Skeletal muscle satellite cell (primary cell): Measurements from ENCODE around the gene SLC2A10.

Experiments used
- H3K27me3 ChIP-seq: 2 replicates; pipeline ENCODE4 v1.7.0; 2013; ENCODE audit warnings: low read length; ENCODE audit not compliant: control insufficient read depth, insufficient read depth
- H3K36me3 ChIP-seq: 2 replicates; pipeline ENCODE4 v1.7.0; 2013; ENCODE audit warnings: mild to moderate bottlenecking, control low read depth, low read length; ENCODE audit not compliant: insufficient read depth
- H3K4me1 ChIP-seq: 2 replicates; pipeline ENCODE4 v1.7.0; 2013; ENCODE audit warnings: low read length; ENCODE audit not compliant: control insufficient read depth, insufficient read depth
- H3K4me2 ChIP-seq: 2 replicates; pipeline ENCODE4 v1.7.0; 2013; ENCODE audit warnings: mild to moderate bottlenecking, low read length
- H3K4me3 ChIP-seq: 2 replicates; pipeline ENCODE4 v1.7.0; 2013; ENCODE audit warnings: low read length
- H3K9ac ChIP-seq: 2 replicates; pipeline ENCODE4 v1.7.0; 2013; ENCODE audit warnings: mild to moderate bottlenecking, low read depth, low read length, moderate library complexity
- H3K9me3 ChIP-seq: replicated peaks from 2 replicates; pipeline ENCODE4 v1.7.0; 2013; ENCODE audit warnings: mild to moderate bottlenecking, control low read depth, low read length

SLC2A10 gene

DNA sequence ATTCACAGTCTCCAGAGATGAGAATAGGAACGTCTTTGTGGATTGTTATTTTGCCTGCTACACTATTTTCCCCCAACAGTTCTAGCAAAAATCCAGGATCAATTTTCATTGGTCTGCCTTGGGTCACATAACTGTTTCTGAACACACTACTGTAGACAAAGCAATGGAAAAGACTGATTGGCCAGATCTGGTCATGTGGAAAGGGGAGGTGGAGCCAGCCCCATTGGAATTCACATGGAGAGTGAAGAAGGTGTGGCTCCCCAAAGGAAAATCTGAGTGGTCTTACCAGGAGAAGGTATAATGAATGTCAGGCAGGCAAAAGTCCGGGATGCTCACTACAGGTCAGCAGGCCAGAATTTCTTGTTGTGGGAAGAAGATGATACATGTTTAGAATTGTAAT lies 10.7 kb upstream of the SLC2A10 start:
- H3K36me3 ChIP-seq, result no peaks in the 10 kb centered on the region
- H3K9me3 ChIP-seq, result no peaks in the 10 kb centered on the region
- H3K4me2 ChIP-seq, result no peak overlapping the region
- peaks cover 5% of the 10 kb centered on the region for H3K27me3 ChIP-seq
- H3K4me1 ChIP-seq, result no peaks in the 10 kb centered on the region
- H3K4me3 ChIP-seq, result no peak overlapping the region
- H3K9ac ChIP-seq, result no peak overlapping the region

DNA sequence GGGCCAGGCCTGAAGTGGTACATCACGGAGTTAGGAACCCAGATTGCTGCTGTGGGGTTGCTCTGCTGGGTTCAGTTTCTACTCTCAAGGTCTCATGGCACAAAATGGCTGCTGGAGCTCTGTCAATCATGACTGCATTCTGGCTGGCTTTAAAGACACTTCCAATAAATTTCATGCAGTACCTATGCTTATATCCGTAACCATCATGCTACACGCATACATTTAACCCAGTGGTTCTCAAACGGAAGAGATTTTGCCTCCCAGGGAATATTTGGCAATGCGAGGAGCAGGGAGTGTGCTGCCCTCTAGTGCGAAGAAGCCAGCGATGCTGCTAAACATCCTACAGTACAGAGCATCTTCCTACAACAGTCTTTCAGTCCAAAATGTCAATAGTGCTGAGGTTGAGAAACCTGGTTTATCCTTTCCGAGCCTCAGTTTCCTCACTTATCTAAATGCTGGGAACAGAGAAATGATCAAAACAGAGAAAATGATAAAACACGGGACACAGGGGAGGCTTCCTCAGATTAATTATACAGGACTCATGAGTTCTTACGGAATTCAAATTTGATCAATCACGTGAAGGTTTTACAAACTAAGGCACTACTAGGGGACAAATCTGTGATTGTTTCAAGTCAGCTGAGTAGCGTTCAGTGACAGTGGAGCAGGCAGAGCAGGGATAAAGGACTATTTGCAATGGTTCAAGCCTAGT lies 9.6 kb upstream of the SLC2A10 start:
- H3K4me1 ChIP-seq, result no peaks in the 10 kb centered on the region
- peaks cover 6% of the 10 kb centered on the region for H3K27me3 ChIP-seq
- H3K9me3 ChIP-seq, result no peaks in the 10 kb centered on the region
- no peaks in the 10 kb centered on the region for H3K36me3 ChIP-seq
- H3K4me2 ChIP-seq, result no peak overlapping the region
- no peak overlapping the region for H3K4me3 ChIP-seq
- H3K9ac ChIP-seq, result no peak overlapping the region

DNA sequence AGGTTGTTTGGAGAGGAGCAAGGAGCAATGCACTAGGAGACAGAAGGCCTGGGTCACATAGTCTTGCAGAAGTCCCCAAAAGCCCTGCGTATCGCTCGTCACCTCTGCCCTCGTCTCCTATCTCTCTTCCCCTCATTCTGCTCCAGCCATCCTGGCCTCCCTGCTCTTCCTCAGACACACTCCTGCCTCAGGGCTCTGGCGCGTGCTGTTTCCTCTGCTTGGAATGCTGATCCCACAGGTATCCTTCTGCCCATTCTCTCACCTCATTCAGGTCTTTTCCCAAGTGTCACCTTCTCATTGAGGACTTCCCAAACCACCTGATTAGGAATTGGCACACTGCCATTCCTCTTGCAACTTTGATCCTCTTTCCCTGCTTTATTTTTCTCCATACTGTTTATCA lies 9.0 kb upstream of the SLC2A10 start:
- H3K4me1 ChIP-seq, result no peaks in the 10 kb centered on the region
- H3K9ac ChIP-seq, result no peak overlapping the region
- H3K4me2 ChIP-seq, result no peak overlapping the region
- peaks cover 11% of the 10 kb centered on the region for H3K27me3 ChIP-seq
- H3K9me3 ChIP-seq, result no peaks in the 10 kb centered on the region
- no peak overlapping the region for H3K4me3 ChIP-seq
- no peaks in the 10 kb centered on the region for H3K36me3 ChIP-seq

DNA sequence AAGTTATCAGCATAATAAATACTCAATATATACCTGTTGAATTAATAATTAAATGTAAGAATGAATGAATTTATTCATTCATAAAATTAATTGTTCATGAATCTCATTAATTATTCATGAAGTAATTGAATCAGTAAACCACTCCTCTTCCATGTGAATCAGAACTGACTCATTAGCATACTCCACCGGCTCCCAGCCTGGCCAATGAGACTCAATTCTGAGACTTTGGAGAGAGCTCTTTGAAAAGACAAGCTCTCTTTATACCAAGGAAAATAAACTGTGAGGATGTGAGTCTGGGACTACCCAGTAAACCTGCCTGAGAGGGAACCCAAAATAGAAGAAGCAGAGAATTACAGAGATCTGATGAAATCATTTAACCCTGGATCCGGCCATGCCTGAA lies 8.4 kb upstream of the SLC2A10 start:
- Histone ChIP-seq H3K9ac (no peak overlapping the region), H3K36me3 (no peaks in the 10 kb centered on the region), H3K9me3 (no peaks in the 10 kb centered on the region), H3K4me3 (no peak overlapping the region), H3K4me2 (no peak overlapping the region), H3K27me3 (peaks cover 14% of the 10 kb centered on the region), H3K4me1 (no peaks in the 10 kb centered on the region)

DNA sequence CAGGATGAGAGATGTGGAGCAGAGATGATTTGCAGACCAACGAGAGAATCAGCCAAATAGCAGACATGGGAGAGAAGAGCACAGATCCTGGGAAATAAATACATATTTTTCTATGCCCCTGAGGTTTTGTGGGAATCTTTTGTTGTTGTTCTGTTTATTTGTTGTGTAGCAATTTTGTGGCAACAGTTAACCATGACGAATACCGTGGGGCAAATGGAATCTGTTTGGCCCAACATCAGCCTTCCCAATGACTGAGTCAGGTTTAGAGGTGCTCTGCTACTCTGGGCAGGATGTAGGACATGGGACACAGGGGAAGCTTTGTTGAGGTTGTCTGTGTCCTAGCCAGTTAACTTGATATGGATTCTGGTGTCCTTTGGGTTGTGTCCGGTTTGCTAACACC lies 7.9 kb upstream of the SLC2A10 start:
- H3K4me2 ChIP-seq, result no peak overlapping the region
- H3K4me1 ChIP-seq, result no peaks in the 10 kb centered on the region
- H3K4me3 ChIP-seq, result no peak overlapping the region
- peaks cover 15% of the 10 kb centered on the region for H3K27me3 ChIP-seq
- H3K36me3 ChIP-seq, result no peaks in the 10 kb centered on the region
- H3K9ac ChIP-seq, result no peak overlapping the region
- H3K9me3 ChIP-seq, result no peaks in the 10 kb centered on the region

DNA sequence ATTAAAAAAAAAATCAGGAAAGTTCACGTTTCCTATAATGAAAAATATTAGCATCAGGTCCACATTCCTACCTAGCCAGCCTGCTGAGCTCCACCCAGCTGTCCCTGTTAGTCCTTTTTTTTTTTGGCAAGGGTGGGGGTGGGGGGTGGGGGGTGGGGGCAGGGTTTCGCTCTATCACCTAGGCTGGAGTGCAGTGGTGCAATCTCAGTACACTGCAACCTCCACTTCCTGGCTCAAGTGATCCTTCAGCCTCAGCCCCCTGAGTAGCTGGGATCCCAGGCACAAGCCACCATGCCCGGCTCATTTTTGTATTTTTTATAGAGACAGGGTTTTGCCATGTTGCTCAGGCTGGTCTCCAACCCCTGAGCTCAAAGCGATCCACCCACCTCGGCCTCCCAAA lies 7.5 kb upstream of the SLC2A10 start:
- no peak overlapping the region for H3K9ac ChIP-seq
- H3K27me3 ChIP-seq, result peaks cover 17% of the 10 kb centered on the region
- H3K9me3 ChIP-seq, result no peaks in the 10 kb centered on the region
- H3K4me3 ChIP-seq, result no peak overlapping the region
- no peaks in the 10 kb centered on the region for H3K4me1 ChIP-seq
- H3K36me3 ChIP-seq, result no peaks in the 10 kb centered on the region
- H3K4me2 ChIP-seq, result no peak overlapping the region

DNA sequence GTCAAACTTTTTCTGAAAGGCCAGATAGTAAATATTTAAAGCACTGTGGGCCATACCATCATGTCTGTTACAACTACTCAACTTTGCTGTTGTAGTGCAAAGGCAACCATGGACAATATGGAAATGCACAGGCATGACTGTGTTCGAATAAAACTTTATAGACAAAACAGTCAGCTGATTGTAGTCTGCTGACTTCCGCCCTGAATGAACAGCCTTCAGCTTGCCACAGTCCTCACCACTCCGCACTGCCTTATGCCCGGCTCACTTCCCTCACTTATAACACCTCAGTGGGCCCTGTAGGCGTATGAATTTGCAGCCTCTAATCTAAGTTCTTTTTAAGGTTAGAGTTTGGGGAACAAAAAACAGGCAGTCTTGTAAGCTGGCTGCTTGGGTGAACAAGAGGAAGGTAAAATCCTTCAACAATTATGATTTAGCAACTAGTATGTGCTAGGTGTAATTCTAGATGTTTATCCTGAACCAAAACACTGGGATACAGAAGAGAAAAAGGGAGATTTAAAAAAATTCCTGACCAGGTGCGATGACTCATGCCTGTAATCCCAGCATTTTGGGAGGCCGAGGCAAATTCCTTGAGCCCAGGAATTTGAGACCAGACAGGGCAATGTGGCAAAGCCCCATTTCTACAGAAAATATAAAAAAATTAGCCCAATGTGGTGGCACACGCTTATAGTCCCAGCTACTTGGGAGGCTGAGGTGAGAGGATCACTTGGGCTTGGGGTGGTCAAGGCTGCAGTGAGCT lies 6.8 kb upstream of the SLC2A10 start:
- no peaks in the 10 kb centered on the region for H3K36me3 ChIP-seq
- H3K9ac ChIP-seq, result no peak overlapping the region
- H3K4me3 ChIP-seq, result no peak overlapping the region
- no peak overlapping the region for H3K4me2 ChIP-seq
- H3K4me1 ChIP-seq, result no peaks in the 10 kb centered on the region
- H3K27me3 ChIP-seq, result peaks cover 17% of the 10 kb centered on the region
- no peaks in the 10 kb centered on the region for H3K9me3 ChIP-seq

DNA sequence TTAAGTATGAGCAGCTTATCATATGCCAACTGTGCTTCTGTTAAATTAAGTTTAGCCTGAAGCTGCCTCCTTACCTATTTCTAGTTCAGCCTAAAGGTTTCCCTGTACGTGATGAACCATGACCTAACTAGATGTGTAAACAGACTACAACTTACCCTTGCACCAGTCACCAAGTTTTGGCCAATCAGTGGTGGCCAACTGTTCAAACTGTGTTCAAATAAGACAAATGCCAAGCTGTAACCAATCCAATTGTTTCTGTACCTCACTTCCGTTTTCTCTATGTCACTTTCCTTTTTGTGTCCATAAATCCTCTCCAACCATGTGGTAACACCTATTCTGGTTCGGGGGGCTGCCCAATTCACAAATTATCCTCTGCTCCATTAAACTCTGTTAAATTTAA lies 6.0 kb upstream of the SLC2A10 start:
- Histone ChIP-seq H3K9me3 (no peaks in the 10 kb centered on the region), H3K36me3 (no peaks in the 10 kb centered on the region)

DNA sequence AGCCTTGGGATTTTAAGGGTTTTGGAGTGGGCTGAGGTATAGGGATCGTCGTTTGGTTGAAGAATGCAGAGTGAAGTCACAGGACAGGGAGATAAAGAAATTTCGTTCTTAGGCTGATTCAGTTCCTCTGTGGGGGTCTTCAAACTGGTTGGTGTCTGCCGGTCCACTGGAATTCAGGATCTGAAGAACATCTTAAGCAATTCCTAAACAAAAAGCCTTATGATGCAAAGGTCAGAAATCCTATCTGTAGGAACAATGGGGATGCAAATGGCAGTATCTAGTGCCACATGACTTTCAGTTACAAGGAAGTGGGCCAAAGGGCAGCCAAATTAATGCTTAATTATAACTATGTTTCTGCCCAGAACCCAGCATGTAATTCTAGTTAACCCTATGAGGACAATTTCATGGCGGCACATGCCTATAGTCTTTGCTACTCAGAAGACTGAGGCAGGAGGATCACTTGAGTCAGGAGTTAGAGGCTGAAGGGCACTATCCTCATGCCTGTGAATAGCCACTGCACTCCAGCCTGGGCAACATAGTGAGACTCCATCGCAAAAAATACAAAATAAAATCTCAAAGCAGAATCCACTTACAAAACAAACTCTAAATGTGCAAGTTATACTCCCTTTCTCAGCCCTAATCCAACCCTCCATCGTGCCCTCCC lies 4.6 kb upstream of the SLC2A10 start:
- Histone ChIP-seq H3K9ac (no peak overlapping the region), H3K4me1 (no peaks in the 10 kb centered on the region), H3K4me2 (no peak overlapping the region), H3K36me3 (no peaks in the 10 kb centered on the region), H3K9me3 (no peaks in the 10 kb centered on the region), H3K27me3 (peaks cover 17% of the 10 kb centered on the region), H3K4me3 (no peak overlapping the region)

More for the DNA sequence above, 6.0 kb upstream of the SLC2A10 start:
- Histone ChIP-seq H3K4me2 (no peak overlapping the region), H3K4me1 (no peaks in the 10 kb centered on the region), H3K27me3 (peaks cover 17% of the 10 kb centered on the region), H3K9ac (no peak overlapping the region), H3K4me3 (no peak overlapping the region)

DNA sequence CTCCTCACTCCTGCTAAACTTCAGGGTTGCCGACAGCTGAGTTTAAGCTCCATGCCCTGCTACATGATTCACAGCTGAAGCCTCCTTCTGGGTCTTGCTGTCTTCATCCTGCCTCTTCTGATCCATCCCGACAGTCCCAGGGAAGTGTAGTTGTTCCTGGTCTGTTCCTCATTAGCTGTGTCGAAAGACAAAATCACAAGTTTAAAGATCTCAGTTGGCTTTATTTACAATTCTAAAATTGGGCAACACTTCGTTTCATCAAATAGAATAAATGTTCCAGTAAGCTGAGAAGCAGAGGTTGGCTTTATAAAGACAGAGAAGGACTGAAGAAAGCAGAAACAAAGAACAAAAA lies 4.1 kb upstream of the SLC2A10 start:
- Histone ChIP-seq H3K9me3 (no peaks in the 10 kb centered on the region), H3K4me3 (no peak overlapping the region), H3K9ac (no peak overlapping the region), H3K4me2 (no peak overlapping the region), H3K4me1 (peaks cover 3% of the 10 kb centered on the region), H3K36me3 (no peaks in the 10 kb centered on the region), H3K27me3 (peaks cover 17% of the 10 kb centered on the region)

DNA sequence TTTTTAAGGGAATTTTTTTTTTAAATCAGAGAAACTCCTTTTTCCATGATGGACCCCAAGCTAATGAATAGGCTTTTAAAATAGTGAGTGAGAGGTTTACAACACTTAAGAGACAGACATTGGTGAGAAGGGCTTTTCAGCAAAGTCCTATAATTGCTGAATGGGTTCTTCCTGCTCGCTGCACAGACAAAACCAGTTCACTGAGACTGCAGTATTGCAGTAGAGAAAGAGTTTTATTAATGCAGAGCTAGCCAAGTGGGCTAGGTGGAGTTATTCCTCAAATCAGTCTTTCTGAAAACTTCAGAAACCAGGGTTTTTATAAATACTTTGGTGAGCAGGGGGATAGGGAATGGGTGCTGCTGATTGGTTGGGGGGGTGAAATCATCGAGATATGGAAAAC lies 3.2 kb upstream of the SLC2A10 start:
- no peak overlapping the region for H3K4me3 ChIP-seq
- H3K36me3 ChIP-seq, result no peaks in the 10 kb centered on the region
- H3K4me2 ChIP-seq, result no peak overlapping the region
- peaks cover 7% of the 10 kb centered on the region for H3K4me1 ChIP-seq
- H3K9me3 ChIP-seq, result no peaks in the 10 kb centered on the region
- H3K27me3 ChIP-seq, result peaks cover 17% of the 10 kb centered on the region
- H3K9ac ChIP-seq, result no peak overlapping the region
